Fibroblast of lung (primary cell): ENCODE data around the gene ADGRE1.

ENCODE experiments used
- CTCF ChIP-seq, 2 donors: IDR thresholded peaks in 1 of 2; conservative IDR thresholded peaks in 1 of 2; 1 replicate in 1 of 2; 2 replicates in 1 of 2; pipeline ENCODE4 v1.5.1; 2011 to 2012; ENCODE audit warnings: low read length in 2 of 2, control low read depth in 1 of 2, inconsistent platforms in 1 of 2, low read depth in 1 of 2, mild to moderate bottlenecking in 1 of 2
- EZH2 ChIP-seq: IDR thresholded peaks from 2 replicates; pipeline ENCODE4 v1.5.1; 2012; ENCODE audit warnings: low read length, control low read depth, mild to moderate bottlenecking; ENCODE audit errors: missing control alignments

GRCh38 chr19:6876748-6877147, 10.6 kb upstream of the ADGRE1 start:
- TF ChIP-seq CTCF (conservative IDR thresholded peaks at IDR 0.05 in 1 of 2, IDR thresholded peaks at IDR 0.05 in 1 of 2; ENCODE audit: low read depth in 1 of 2, low read length in 2 of 2), result no peak
- TF ChIP-seq EZH2, result no peak
